HepG2 (cell line): Measurements from ENCODE around the gene SF3A2. TPM values are rescaled to one million over a fixed set of nuclear protein-coding genes. Genes with fewer than 3 reads are reported as not detected.

ENCODE experiments used
- AKAP8 ChIP-seq: sonication (generic); formaldehyde crosslinking; IDR thresholded peaks from 2 replicates; pipeline ENCODE4 v1.5.1; 2020; ENCODE audit warnings: mild to moderate bottlenecking, missing genetic modification reagents
- ARNT2 ChIP-seq: sonication (generic); formaldehyde crosslinking; IDR thresholded peaks from 2 replicates; pipeline ENCODE4 v1.8.0; 2022; ENCODE audit warnings: mild to moderate bottlenecking, low read depth, missing genetic modification reagents, moderate library complexity
- BRF2 ChIP-seq: sonication (generic); formaldehyde crosslinking; IDR thresholded peaks from 2 replicates; pipeline ENCODE4 v1.8.1; 2022; ENCODE audit warnings: mild to moderate bottlenecking, missing genetic modification reagents
- DDIT3 ChIP-seq: sonication (generic); formaldehyde crosslinking; IDR thresholded peaks from 2 replicates; pipeline ENCODE4 v1.4.0; 2020; ENCODE audit warnings: mild to moderate bottlenecking, missing genetic modification reagents
- ETV5 ChIP-seq: IDR thresholded peaks from 2 replicates; pipeline ENCODE4 v1.6.1; 2018; ENCODE audit warnings: missing biosample characterization, missing genetic modification reagents, inconsistent platforms, borderline replicate concordance
- GATA4 ChIP-seq: sonication (generic); IDR thresholded peaks from 2 replicates; pipeline ENCODE4 v1.6.1; 2016; ENCODE audit warnings: antibody characterized with exemption, low read depth, borderline replicate concordance
- GPBP1L1 ChIP-seq: sonication (generic); formaldehyde crosslinking; IDR thresholded peaks from 2 replicates; pipeline ENCODE4 v1.5.0; 2020; ENCODE audit warnings: mild to moderate bottlenecking, missing genetic modification reagents
- HINFP ChIP-seq: sonication (generic); formaldehyde crosslinking; IDR thresholded peaks from 2 replicates; pipeline ENCODE4 v1.4.0; 2020; ENCODE audit warnings: low read depth, mild to moderate bottlenecking, missing genetic modification reagents
- HNF4A ChIP-seq: sonication (generic); formaldehyde crosslinking; IDR thresholded peaks from 2 replicates; pipeline ENCODE4 v1.4.0; 2020; ENCODE audit warnings: missing genetic modification reagents
- KLF11 ChIP-seq: IDR thresholded peaks from 2 replicates; pipeline ENCODE4 v1.6.1; 2016; ENCODE audit warnings: missing compliant biosample characterization
- MTF1 ChIP-seq: sonication (generic); formaldehyde crosslinking; IDR thresholded peaks from 2 replicates; pipeline ENCODE4 v1.5.0; 2020; ENCODE audit warnings: missing genetic modification reagents
- MXD3 ChIP-seq: IDR thresholded peaks from 2 replicates; pipeline ENCODE4 v1.6.1; 2016; ENCODE audit warnings: mild to moderate bottlenecking, missing biosample characterization, missing genetic modification reagents
- NFYC ChIP-seq: IDR thresholded peaks from 2 replicates; pipeline ENCODE4 v1.6.1; 2016; ENCODE audit warnings: missing genetic modification reagents, missing compliant biosample characterization
- SMAD1 ChIP-seq: sonication (generic); formaldehyde crosslinking; IDR thresholded peaks from 2 replicates; pipeline ENCODE4 v1.4.0; 2020; ENCODE audit warnings: missing genetic modification reagents, low read depth, mild to moderate bottlenecking, borderline replicate concordance
- SRF ChIP-seq: IDR thresholded peaks from 2 replicates; pipeline ENCODE4 v1.6.1; 2011; ENCODE audit warnings: mild to moderate bottlenecking, low read depth, low read length, moderate library complexity
- TCF7 ChIP-seq: sonication (generic); IDR thresholded peaks from 2 replicates; pipeline ENCODE4 v1.6.1; 2016; ENCODE audit warnings: antibody characterized with exemption, low read depth
- YEATS2 ChIP-seq: sonication (generic); formaldehyde crosslinking; IDR thresholded peaks from 2 replicates; pipeline ENCODE4 v1.4.0; 2020; ENCODE audit warnings: missing genetic modification reagents, borderline replicate concordance
- ZFP1 ChIP-seq: IDR thresholded peaks from 2 replicates; pipeline ENCODE4 v1.6.1; 2016
- ZFP36 ChIP-seq: fragments of 150-350 bp; IDR thresholded peaks from 2 replicates; pipeline ENCODE4 v1.6.1; 2018; ENCODE audit warnings: borderline replicate concordance, low read length, low read depth; ENCODE audit not compliant: partially characterized antibody
- ZIK1 ChIP-seq: sonication (generic); formaldehyde crosslinking; IDR thresholded peaks from 2 replicates; pipeline ENCODE4 v1.5.0; 2020; ENCODE audit warnings: mild to moderate bottlenecking, low read depth, missing genetic modification reagents, borderline replicate concordance
- ZNF30 ChIP-seq: sonication (generic); formaldehyde crosslinking; IDR thresholded peaks from 2 replicates; pipeline ENCODE4 v1.5.0; 2020; ENCODE audit warnings: mild to moderate bottlenecking, missing genetic modification reagents
- ZNF335 ChIP-seq: sonication (generic); formaldehyde crosslinking; IDR thresholded peaks from 2 replicates; pipeline ENCODE4 v1.4.0; 2020; ENCODE audit warnings: missing genetic modification reagents
- ZNF362 ChIP-seq: sonication (generic); formaldehyde crosslinking; IDR thresholded peaks from 2 replicates; pipeline ENCODE4 v1.4.0; 2020; ENCODE audit warnings: missing genetic modification reagents, mild to moderate bottlenecking, borderline replicate concordance
- ZNF430 ChIP-seq: sonication (generic); formaldehyde crosslinking; IDR thresholded peaks from 2 replicates; pipeline ENCODE4 v1.9.0; 2021; ENCODE audit warnings: mild to moderate bottlenecking, missing genetic modification reagents
- ZNF546 ChIP-seq: sonication (generic); formaldehyde crosslinking; conservative IDR thresholded peaks from 2 replicates; pipeline ENCODE4 v1.8.1; 2023; ENCODE audit warnings: mild to moderate bottlenecking, missing genetic modification reagents
- ZNF557 ChIP-seq: sonication (generic); formaldehyde crosslinking; IDR thresholded peaks from 2 replicates; pipeline ENCODE4 v1.4.0; 2020; ENCODE audit warnings: missing genetic modification reagents
- polyA plus RNA-seq, 8 experiments: library from polyadenylated mRNA; depleted of rRNA in 3 of 8; stranded (reverse) in 7 of 8; unstranded in 1 of 8; fragments of >200 nt; fragmentation: Illumina TruSeq in 4 of 8; extraction: Trizol in 4 of 8; gene quantifications; 2 replicates each; pipeline versions ENCODE4 v1.2.1 to v1.2.3, GENCODE V29; 2011 to 2016; ENCODE audit warnings: low read depth in 4 of 8, missing spikeins in 1 of 8, mixed read lengths in 1 of 8; ENCODE audit not compliant: insufficient read depth in 1 of 8
- total RNA-seq, 5 experiments: library from RNA; depleted of rRNA; stranded (reverse); fragments of >200 nt; fragmentation: Illumina TruSeq; extraction: Trizol; gene quantifications; 2 replicates each; pipeline ENCODE4 v1.2.3, GENCODE V29; 2016; ENCODE audit warnings: low read depth in 1 of 5

SF3A2 gene
- total and polyA plus RNA-seq, 2 of the 13 experiments (the other 11 are each of a cell fraction or from before 2014, with no cell fraction given) = 8.6 to 8.8 TPM

- peak; percentile 39 for TF ChIP-seq AKAP8 (CRISPR knock-in tag)
- TF ChIP-seq SRF = no peak
- TF ChIP-seq ZFP1 (CRISPR knock-in tag) = peak; percentile 91
- TF ChIP-seq NFYC (CRISPR knock-in tag) = peak; percentile 54
- TF ChIP-seq DDIT3 = no peak
- peak; percentile 94 for TF ChIP-seq ARNT2 (CRISPR knock-in tag)
- TF ChIP-seq ZNF557 (CRISPR knock-in tag) = 0 out of 2 replicates have a peak, but pooled peaks have one; percentile 78
- no peak for TF ChIP-seq ZFP36
- TF ChIP-seq MTF1 (CRISPR knock-in tag) = no peak
- peak; percentile 96 for TF ChIP-seq ZNF30 (CRISPR knock-in tag)
- TF ChIP-seq MXD3 (CRISPR knock-in tag) = peak; percentile 98
- TF ChIP-seq ZNF335 (CRISPR knock-in tag) = peak; percentile 91; the same call in 1 of the 2 replicates
- peak; percentile 97 for TF ChIP-seq ZNF546 (CRISPR knock-in tag)
- TF ChIP-seq HINFP (CRISPR knock-in tag) = peak; percentile 95
- TF ChIP-seq SMAD1 (CRISPR knock-in tag) = peak; percentile 86; the same call in 1 of the 2 replicates
- TF ChIP-seq ZNF362 = no peak
- TF ChIP-seq GATA4 = peak; percentile 67
- peak; percentile 96 for TF ChIP-seq BRF2 (CRISPR knock-in tag)
- peak; percentile 4; the same call in 1 of the 2 replicates for TF ChIP-seq HNF4A (CRISPR knock-in tag)
- peak; percentile 98 for TF ChIP-seq ZNF430 (CRISPR knock-in tag)
- TF ChIP-seq KLF11 (CRISPR knock-in tag) = peak; percentile 95
- peak; percentile 93 for TF ChIP-seq YEATS2 (CRISPR knock-in tag)
- no peak for TF ChIP-seq TCF7
- peak; percentile 99 for TF ChIP-seq ZIK1
- no peak for TF ChIP-seq GPBP1L1 (CRISPR knock-in tag)
- peak; percentile 74 for TF ChIP-seq ETV5 (CRISPR knock-in tag)
Measured at GRCh38 chr19:2236314-2237050, at the start of gene SF3A2, which contains the start of gene PLEKHJ1 (continued).
